ENCODE measurements around the gene FNDC10.

DNA sequence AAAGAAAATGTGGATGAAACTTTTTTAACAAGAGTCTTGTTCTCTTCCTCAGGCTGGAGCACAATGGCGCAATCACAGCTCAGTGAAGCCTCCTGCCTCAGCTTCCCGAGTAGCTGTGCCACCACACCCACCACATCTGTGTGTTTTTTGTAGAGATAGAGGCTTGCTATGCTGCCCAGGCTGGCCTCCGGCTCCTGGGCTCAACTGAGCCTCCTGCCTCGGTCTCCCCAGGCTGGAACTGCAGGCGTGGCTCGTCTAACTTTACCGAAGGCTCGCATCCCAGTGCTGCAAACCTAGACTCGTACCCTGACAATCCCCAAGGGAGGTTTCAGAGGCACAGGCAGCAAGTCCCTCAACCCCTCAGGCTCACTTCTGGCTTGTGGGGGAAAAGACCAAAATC, 39.8 kb downstream of the FNDC10 start:
- TF ChIP-seq, protein P1, sequence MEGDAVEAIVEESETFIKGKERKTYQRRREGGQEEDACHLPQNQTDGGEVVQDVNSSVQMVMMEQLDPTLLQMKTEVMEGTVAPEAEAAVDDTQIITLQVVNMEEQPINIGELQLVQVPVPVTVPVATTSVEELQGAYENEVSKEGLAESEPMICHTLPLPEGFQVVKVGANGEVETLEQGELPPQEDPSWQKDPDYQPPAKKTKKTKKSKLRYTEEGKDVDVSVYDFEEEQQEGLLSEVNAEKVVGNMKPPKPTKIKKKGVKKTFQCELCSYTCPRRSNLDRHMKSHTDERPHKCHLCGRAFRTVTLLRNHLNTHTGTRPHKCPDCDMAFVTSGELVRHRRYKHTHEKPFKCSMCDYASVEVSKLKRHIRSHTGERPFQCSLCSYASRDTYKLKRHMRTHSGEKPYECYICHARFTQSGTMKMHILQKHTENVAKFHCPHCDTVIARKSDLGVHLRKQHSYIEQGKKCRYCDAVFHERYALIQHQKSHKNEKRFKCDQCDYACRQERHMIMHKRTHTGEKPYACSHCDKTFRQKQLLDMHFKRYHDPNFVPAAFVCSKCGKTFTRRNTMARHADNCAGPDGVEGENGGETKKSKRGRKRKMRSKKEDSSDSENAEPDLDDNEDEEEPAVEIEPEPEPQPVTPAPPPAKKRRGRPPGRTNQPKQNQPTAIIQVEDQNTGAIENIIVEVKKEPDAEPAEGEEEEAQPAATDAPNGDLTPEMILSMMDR (IDR thresholded peaks at IDR 0.05; ENCODE audit: extremely low read depth in 1 of 2, insufficient read depth in 1 of 2, low read depth in 1 of 2, low read length in 2 of 2): no peak
- TF ChIP-seq, protein P2, sequence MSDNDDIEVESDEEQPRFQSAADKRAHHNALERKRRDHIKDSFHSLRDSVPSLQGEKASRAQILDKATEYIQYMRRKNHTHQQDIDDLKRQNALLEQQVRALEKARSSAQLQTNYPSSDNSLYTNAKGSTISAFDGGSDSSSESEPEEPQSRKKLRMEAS (IDR thresholded peaks at IDR 0.05; ENCODE audit: insufficient read depth, insufficient read length): no peak
- TF ChIP-seq POLR2AphosphoS5 (IDR thresholded peaks at IDR 0.05; ENCODE audit: insufficient read depth, low read depth, low read length): no peak
- no peak for TF ChIP-seq EZH2 (IDR thresholded peaks at IDR 0.05; ENCODE audit: borderline replicate concordance, low read depth, low read length, severe bottlenecking)

All from endothelial cell of umbilical vein (primary cell).